Activated CD4-positive, alpha-beta T cell treated with anti-CD3 and anti-CD28 coated beads, Interleukin-2, amount 10 ng/mL, durations not matched to agents 24 days and 14 days (primary cell): ENCODE data around the gene LEAP2. TPM values are rescaled to one million over a fixed set of nuclear protein-coding genes. Genes with fewer than 3 reads are reported as not detected.

Experiments used
- DNase-seq: peaks from one replicate; pipeline ENCODE4 v3.0.0; 2022
- H3K27ac Mint-ChIP-seq: one replicate; pipeline ENCODE4 v1.8.0; 2022; ENCODE audit warnings: mild to moderate bottlenecking, mixed read lengths
- H3K27me3 Mint-ChIP-seq: one replicate; pipeline ENCODE4 v1.8.0; 2022; ENCODE audit warnings: mixed read lengths
- H3K36me3 Mint-ChIP-seq: one replicate; pipeline ENCODE4 v1.8.0; 2022; ENCODE audit warnings: low read depth, mild to moderate bottlenecking, mixed read lengths
- H3K4me1 Mint-ChIP-seq: one replicate; pipeline ENCODE4 v1.8.0; 2021; ENCODE audit warnings: mixed read lengths
- H3K4me3 Mint-ChIP-seq: one replicate; pipeline ENCODE4 v1.8.0; 2022; ENCODE audit warnings: mild to moderate bottlenecking, moderate library complexity, mixed read lengths
- H3K9me3 Mint-ChIP-seq: one replicate; pipeline ENCODE4 v1.8.0; 2021; ENCODE audit warnings: mixed read lengths
- intact Hi-C: fragments of 100-400 bp; cut with micrococcal nuclease; formaldehyde crosslinking; loops from one replicate; pipeline ENCODE4 v1.15.1; 2023
- total RNA-seq: library from RNA; stranded (reverse); gene quantifications from 2 replicates; pipeline ENCODE4 v1.2.3, GENCODE V29; 2022

Gene LEAP2, protein sequence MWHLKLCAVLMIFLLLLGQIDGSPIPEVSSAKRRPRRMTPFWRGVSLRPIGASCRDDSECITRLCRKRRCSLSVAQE
- 4.7 and 6.0 TPM in 2 replicates for total RNA-seq

DNA sequence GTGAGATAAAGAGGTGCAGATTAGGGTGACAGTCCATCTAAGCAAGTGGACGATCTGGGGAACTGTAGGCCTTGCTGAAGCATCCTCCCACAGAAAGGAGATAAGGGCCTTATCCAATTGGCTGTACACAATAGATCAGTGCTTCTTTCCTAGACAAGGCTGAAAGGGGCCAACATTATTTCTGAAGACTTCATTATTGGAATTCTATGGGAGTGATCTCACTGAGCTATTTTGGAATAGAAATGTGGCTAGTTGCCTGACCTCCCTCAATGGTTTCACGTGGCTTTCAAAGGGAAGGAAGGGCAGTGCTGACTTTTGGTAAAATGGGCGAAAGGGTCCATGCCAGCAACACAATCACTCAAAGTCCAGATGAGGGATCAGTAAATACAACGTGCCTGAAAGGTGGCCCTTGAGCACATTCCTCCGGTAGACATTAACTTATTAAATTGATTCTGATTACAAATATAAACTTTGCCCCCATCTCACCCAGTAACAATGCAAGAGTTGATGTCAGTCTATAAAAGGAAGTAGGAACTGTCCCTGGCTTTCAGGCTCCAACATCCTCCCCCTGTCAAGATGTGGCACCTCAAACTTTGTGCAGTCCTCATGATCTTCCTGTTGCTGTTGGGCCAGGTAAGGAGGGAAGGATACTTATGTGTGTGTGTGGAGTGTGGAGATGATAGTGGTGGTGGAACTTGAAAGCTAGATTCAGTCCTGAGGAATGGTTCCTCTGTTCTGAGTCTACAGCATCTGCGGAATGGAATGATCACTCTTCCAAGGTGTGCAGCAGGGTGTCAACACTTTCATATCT is at the start of gene LEAP2:
Gene LEAP2, plus strand, starts transcription at position 550 of the 811 bp plus-strand sequence. Its CDS starts 27 bp downstream, at position 577.
- no peaks in the 10 kb centered on the region for H3K27me3 Mint-ChIP-seq

DNA sequence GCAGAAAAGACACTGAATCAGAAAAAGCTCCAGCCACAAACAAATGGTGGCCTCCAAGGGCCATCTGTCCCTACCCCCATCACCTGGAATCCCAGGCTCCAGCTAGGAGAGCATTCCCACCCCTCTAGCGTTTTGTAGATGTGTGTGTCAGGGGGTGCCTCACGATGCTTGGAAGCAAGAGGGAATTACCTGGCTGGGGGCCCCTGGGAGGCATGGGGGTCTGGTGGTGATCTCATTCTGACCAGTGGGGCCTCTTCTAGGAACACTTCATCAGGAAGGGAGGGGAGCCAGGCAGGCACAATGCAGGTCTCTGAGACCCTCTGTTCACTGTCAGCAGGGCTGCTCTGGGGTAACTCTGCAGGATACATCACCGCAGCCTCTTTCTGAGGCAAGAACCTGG is 49.0 kb upstream of the LEAP2 start:
- H3K4me3 Mint-ChIP-seq: peak overlapping the region; percentile 60
- H3K27me3 Mint-ChIP-seq: peaks cover 52% of the 10 kb centered on the region
- peaks cover 25% of the 10 kb centered on the region for H3K4me1 Mint-ChIP-seq
- no peaks in the 10 kb centered on the region for H3K9me3 Mint-ChIP-seq
- H3K27ac Mint-ChIP-seq: peak overlapping the region; percentile 34
- H3K36me3 Mint-ChIP-seq: no peaks in the 10 kb centered on the region
- DNase-seq: peak; percentile 57
- intact Hi-C loops: loop anchor here (5.0 kb wide), 1 partner anchor 182 kb away; no protein-coding TSS in a partner anchor

More for the DNA sequence above, at the start of gene LEAP2:
- Mint-ChIP-seq H3K27ac (peak within 1 kb of the TSS; percentile 12), H3K36me3 (peaks cover 39% of the 10 kb centered on the region), H3K4me1 (peaks cover 8% of the 10 kb centered on the region), H3K9me3 (no peaks in the 10 kb centered on the region), H3K4me3 (no peak within 1 kb of the TSS)
- intact Hi-C loops: no loop called here
- no peak for DNase-seq

DNA sequence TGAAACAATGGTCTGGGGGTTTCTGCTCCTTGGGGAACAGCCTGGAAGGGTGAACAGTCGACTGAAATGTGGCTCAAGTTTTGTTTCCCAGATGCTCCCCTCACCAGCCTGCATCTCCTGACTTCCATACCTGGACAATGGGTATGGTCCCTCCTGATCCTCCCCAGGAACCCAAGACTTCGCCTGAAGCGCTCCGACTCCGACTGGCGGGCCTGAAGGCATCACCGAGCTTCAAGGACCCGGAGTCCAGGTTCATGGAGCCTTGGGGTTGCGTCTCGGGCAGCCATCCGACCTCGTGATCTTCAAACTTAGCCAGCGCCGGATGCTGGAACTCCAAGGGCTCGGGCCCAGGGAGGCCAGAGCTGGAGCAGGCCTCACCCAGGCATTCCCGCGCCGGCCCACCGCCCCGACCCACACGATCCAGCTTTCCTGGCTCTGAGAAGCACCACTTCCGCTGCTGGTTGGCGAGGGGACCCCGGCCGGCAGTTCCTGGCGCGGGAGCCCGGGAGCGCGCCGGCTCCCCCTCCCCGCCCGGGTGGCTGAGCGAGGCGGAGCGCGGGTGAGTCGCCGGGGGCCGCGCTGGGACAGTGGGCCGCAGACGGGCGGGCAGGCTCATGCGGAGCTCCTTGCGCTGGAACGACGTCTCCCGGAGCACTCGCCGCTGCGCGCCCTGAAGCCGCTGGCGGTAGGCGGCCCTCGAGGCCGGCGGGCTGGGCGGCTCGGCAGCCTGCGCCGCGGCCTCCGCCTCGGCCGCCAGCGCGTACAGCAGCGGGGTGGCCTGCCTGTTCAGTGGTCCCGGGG is 48.2 kb upstream of the LEAP2 start:
- DNase-seq: no peak
- intact Hi-C loops: loop anchor here (5.0 kb wide), 1 partner anchor 163 kb away; no protein-coding TSS in a partner anchor
- H3K27ac Mint-ChIP-seq: no peak overlapping the region

DNA sequence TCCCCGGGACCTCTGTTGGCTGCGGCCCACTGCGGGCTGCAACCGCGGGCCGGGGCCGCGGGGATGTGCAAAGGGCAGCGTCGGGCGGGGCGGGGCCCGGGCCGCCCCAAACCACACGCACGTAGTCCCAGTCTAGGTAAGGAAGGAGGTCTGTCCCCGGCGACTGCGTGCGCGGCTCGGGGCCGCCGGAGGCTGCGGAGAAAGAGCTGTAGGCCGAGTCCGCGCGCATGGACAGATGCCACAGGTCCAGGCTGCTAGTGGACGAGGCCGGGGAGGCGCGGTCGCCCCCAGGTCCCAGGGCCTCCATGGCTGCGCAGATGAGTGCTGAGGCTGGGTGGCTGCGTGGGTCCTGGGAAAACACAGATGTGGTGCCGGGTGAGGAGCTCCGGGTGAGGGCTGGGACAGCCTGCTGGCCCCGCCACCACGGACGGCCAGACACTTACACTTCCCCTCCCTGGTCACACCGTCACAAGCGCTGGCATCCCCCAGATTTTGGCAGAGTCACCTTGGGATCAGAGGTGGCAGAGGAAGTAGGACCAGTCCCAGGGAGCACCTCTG is 47.6 kb upstream of the LEAP2 start:
- Mint-ChIP-seq H3K27me3 (peaks cover 50% of the 10 kb centered on the region), H3K4me3 (peak overlapping the region; percentile 55)

More for the DNA sequence above, 48.2 kb upstream of the LEAP2 start:
- Mint-ChIP-seq H3K4me3 (peak overlapping the region; percentile 60), H3K9me3 (no peaks in the 10 kb centered on the region), H3K4me1 (peaks cover 22% of the 10 kb centered on the region), H3K27me3 (peaks cover 52% of the 10 kb centered on the region), H3K36me3 (no peaks in the 10 kb centered on the region)

DNA sequence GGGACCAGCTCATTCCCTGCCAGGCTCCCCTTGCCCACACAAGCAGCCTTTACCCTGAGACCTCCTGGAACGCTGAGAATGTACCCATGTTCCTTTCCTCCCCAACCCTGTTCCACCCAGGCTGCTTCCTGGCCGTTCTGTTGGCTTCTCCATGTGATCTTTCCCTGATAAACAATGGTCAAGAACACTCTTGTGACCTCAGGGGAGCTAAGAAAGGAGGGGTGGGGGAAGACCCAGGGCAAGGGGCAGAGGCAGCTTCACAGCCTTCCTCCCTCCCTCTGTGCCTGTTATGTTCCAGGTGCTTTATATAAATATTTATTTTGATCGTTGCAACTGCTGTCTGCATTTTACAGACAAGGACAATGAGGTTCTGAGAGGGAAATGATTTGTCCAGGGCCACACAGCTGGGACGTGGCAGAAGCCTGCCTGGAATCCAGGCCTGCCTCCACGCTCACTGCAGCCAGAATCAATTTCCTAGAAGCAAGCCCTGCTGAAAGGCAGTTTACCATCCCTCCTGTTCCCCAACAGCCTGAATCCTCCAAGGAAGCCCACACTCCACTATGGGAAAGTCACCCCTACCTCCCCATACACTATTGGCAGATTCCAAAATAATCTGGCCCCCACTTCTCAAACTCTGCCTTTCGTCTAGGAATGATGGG is 46.9 kb upstream of the LEAP2 start:
- intact Hi-C loops: loop anchor here (5.0 kb wide), 1 partner anchor 164 kb away; no protein-coding TSS in a partner anchor
- DNase-seq: no peak
- Mint-ChIP-seq H3K27me3 (peaks cover 56% of the 10 kb centered on the region), H3K9me3 (no peaks in the 10 kb centered on the region), H3K36me3 (no peaks in the 10 kb centered on the region), H3K4me1 (peaks cover 24% of the 10 kb centered on the region), H3K4me3 (peak overlapping the region; percentile 28), H3K27ac (no peak overlapping the region)

More for the DNA sequence above, 47.6 kb upstream of the LEAP2 start:
- peaks cover 19% of the 10 kb centered on the region for H3K4me1 Mint-ChIP-seq
- intact Hi-C loops: loop anchor here (5.0 kb wide), 1 partner anchor 164 kb away; no protein-coding TSS in a partner anchor
- H3K36me3 Mint-ChIP-seq: no peaks in the 10 kb centered on the region
- peak; percentile 83 for DNase-seq
- no peaks in the 10 kb centered on the region for H3K9me3 Mint-ChIP-seq
- H3K27ac Mint-ChIP-seq: no peak overlapping the region

DNA sequence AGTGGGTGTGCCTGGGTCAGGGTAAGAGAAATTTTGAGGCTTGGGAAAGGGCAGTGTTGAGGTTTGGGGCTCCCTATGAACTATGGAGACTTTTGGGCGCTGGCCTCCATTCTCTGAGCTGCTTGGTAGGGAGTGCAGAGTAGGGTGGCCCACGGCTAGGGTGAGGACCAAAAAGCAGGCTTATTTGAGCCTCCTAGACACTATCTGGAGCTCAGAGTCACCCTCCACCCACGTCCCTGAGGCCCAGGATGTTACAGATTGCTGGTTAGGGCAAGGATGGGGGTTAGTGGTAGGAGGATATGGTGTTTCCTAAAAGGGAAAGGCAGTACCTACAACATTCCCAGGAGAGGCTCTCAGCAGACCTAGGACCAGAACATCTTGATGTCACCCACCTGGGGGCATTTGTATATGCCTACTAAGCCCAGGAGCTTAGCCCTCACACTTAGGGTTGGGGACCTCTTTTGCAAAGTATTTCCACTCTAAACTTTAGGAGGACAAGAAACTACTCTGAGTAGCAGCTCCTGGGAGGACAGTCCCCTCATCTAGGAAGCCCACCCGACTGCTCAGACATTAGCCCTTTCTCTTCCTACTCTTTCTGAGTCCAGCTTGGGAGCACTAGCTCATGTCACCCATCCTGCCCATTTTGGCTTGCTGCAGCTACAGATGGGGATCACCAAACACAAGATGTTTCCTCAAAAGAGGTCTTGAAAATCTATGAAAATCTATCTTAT is 45.4 kb upstream of the LEAP2 start:
- H3K4me3 Mint-ChIP-seq: no peak overlapping the region
- H3K36me3 Mint-ChIP-seq: no peaks in the 10 kb centered on the region
- intact Hi-C loops: loop anchor here (5.0 kb wide), 1 partner anchor 166 kb away; no protein-coding TSS in a partner anchor

DNA sequence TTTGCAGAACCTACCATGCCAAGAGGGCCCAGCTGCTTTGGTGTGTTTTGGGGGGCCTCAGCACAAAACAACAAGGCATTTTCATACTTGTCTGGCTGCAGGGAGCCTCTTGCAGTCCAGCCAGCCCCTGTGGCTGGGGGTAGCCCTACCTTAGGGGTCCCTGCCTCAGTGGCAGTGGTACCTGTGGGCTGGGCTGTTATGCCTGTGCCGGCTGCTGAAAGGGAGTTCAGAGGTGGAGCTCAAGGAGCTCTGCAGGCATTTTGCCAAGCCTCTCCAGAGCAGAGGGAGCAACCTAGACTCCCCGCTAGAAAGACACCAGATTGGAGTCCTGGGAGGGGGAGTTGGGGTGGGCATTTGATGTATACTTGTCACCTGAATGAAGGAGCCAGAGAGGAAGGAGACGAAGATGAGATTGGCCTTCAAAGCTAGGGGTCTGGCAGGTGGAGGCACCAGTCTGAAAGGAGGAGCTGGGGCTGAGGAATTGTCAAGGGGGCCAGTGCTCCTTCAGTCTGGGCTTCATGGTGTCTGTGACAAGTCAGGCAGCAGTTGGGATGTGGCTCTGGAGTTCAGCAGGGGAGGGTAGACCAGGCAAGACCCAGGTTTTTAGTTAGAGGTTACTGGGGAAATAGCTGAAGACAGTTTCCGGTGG is 44.5 kb upstream of the LEAP2 start:
- Mint-ChIP-seq H3K4me3 (peak overlapping the region; percentile 84), H3K36me3 (no peaks in the 10 kb centered on the region), H3K4me1 (peaks cover 19% of the 10 kb centered on the region), H3K9me3 (no peaks in the 10 kb centered on the region), H3K27ac (no peak overlapping the region), H3K27me3 (peaks cover 57% of the 10 kb centered on the region)
- DNase-seq: peak; percentile 56
- intact Hi-C loops: loop anchor here (1.0 to 5.0 kb wide), 2 partner anchors 54 to 167 kb away; no protein-coding TSS in a partner anchor

More for the DNA sequence above, 45.4 kb upstream of the LEAP2 start:
- Mint-ChIP-seq H3K27ac (no peak overlapping the region), H3K27me3 (peaks cover 62% of the 10 kb centered on the region), H3K4me1 (peaks cover 21% of the 10 kb centered on the region), H3K9me3 (no peaks in the 10 kb centered on the region)
- peak; percentile 57 for DNase-seq

DNA sequence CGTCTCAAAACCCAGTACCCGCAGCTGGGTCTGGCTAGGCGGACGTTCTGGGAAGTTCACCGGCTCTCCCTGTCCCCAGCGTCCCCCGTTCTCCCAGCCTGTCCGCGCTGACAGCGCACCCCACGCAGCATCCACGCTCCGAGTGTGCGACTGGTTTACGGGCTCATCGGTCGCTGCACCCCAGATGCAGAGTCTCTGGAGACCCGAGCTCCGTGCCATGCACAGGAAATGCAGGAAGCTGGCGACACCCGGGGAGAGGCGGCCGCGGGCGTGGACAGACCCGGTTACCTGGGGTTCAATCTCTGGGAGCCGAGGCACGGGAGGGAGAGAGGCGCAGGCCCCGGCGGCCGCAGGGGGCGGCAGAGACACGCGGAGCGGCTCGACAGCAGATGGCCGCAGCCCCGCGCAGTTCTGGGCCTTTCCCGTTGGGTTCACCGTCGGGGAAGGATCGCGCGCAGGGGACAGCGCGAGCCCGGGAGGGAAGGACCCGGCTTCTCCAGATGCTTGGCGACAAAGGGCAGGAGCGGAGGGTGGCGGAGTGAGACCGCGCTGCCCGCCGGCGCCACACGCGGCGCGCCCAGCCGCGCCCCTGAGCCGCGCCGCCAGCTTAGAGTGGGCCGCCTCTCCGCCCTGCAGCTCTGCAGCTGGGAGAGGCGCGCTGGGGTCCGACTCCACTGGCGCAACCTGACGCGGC is 43.6 kb upstream of the LEAP2 start:
- intact Hi-C loops: loop anchor here (1.0 to 5.0 kb wide), 4 partner anchors 36 to 222 kb away; partner anchors contain the start of genes GDF9, HSPA4 and UQCRQ
- peak; percentile 92 for DNase-seq
- peaks cover 19% of the 10 kb centered on the region for H3K4me1 Mint-ChIP-seq
- H3K27ac Mint-ChIP-seq: peak overlapping the region; percentile 84
- peak overlapping the region; percentile 84 for H3K4me3 Mint-ChIP-seq
- no peaks in the 10 kb centered on the region for H3K36me3 Mint-ChIP-seq
- peaks cover 52% of the 10 kb centered on the region for H3K27me3 Mint-ChIP-seq
- H3K9me3 Mint-ChIP-seq: no peaks in the 10 kb centered on the region

DNA sequence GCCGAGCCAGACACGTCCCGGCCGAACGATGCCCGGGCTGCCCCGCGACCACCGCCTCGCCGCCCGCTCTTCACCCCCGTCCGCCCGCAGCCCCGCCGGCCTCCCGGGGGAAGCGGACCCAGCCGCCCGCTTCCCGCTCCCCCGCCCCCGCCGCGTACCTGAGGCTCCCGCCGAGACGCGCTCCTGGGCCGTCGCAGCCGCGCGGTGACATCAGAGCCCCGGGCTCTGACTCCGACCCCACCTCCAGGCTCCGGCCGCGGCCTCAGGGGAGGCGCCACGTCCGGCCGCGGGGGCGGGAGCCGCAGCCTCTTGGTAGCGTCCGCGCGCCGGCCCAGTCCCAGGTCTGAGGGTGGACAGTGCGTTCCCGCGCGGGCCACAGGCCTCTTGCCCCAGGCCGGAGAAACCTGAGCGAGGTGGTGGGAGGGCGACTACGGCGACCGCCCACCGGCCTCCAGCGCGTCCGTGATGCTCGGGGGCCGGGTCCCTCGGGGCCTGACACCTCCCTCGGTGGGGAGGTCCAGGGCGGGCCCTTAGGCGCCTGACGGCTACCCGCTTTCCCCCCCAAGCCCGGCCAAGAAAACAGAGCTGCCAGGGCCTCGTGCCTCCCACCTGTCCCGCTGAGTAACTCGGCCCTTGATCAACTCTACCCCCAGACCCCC is 42.9 kb upstream of the LEAP2 start, which contains the start of gene SHROOM1:
Gene SHROOM1, minus strand, starts transcription at position 212 of the 659 bp plus-strand sequence. CDS start 4,507 bp downstream, outside the sequence.
- peaks cover 50% of the 10 kb centered on the region for H3K27me3 Mint-ChIP-seq
- peak within 1 kb of the TSS; percentile 84 for H3K27ac Mint-ChIP-seq
- peak within 1 kb of the TSS; percentile 84 for H3K4me3 Mint-ChIP-seq
- intact Hi-C loops: loop anchor here (1.0 to 5.0 kb wide), 2 partner anchors 36 to 222 kb away; partner anchors contain the start of genes GDF9, HSPA4 and UQCRQ
- no peaks in the 10 kb centered on the region for H3K36me3 Mint-ChIP-seq
- H3K4me1 Mint-ChIP-seq: peaks cover 19% of the 10 kb centered on the region
- no peaks in the 10 kb centered on the region for H3K9me3 Mint-ChIP-seq
- peak; percentile 78 for DNase-seq

DNA sequence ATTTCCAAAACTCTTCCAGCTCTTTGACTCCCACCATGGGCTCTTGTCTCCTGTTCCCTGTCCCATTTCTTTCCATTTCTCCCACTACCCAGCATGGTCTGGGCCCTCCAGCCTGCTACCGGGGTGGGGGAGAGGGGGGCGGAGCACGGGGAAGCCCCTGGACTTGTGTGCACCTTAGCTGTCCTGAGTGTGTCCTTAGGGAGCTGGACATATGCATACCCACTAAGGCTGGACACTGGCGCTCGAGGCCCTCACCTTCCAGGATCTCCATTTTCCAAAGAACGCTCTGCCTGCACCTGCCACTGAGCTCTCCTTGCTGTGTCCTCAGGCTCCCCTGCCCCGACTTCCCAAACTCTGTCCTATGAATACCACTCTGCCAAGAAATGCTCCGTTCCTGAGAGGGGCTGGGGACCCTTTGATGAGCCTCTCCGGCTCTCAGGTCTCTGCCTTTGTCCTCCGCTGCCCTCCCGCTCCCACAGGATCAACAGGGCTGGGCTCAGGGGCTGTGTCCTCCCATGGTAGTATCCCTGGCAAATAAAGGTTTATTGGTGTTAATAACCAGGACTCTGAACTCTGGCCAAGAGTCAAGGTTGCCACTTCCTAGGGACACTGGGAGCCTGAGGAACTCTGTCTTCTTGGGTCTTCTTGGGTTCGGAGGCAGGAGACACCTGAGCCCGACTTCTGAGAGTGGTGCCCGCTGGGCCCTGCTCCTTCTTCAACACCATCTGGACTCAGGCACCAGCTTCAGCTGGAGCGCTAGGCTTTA is 42.2 kb upstream of the LEAP2 start:
- Mint-ChIP-seq H3K27me3 (peaks cover 47% of the 10 kb centered on the region), H3K27ac (peak overlapping the region; percentile 71), H3K4me3 (peak overlapping the region; percentile 80), H3K9me3 (no peaks in the 10 kb centered on the region), H3K36me3 (no peaks in the 10 kb centered on the region), H3K4me1 (peaks cover 19% of the 10 kb centered on the region)
- no peak for DNase-seq
- intact Hi-C loops: loop anchor here (5.0 kb wide), 1 partner anchor 221 kb away; the partner anchor contains the start of gene HSPA4
